C4-2B (cell line): ENCODE data around the gene ERGIC1.

Experiments
- ZFX ChIP-seq: fragments of 450-650 bp; IDR thresholded peaks from 2 replicates; pipeline ENCODE4 v1.6.1; 2017
- TF ChIP-seq, protein P1 (sequence below): fragments of 450-650 bp; conservative IDR thresholded peaks from 2 replicates; pipeline ENCODE4 v1.5.1; 2017; ENCODE audit warnings: mild to moderate bottlenecking

DNA sequence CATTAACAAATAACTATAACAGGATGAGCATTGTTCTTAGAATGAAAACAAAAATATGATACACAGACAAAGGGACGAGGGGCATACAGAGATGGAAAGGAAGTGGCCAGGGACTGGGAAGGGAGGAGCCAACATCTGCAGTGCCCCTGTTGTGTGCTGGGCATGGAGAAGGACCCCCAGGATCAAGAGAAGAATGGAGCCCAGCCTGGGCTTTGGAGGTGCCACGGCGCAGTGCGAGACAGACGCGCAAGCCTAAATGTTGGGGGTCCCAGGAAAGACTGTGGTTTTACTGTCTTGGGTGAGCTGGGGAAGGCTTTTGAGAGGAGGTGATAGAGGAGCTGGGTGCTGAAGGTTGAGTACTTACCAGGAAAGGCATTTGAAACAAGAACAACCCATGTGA is 34.6 kb upstream of the ERGIC1 start:
- TF ChIP-seq, protein P1, sequence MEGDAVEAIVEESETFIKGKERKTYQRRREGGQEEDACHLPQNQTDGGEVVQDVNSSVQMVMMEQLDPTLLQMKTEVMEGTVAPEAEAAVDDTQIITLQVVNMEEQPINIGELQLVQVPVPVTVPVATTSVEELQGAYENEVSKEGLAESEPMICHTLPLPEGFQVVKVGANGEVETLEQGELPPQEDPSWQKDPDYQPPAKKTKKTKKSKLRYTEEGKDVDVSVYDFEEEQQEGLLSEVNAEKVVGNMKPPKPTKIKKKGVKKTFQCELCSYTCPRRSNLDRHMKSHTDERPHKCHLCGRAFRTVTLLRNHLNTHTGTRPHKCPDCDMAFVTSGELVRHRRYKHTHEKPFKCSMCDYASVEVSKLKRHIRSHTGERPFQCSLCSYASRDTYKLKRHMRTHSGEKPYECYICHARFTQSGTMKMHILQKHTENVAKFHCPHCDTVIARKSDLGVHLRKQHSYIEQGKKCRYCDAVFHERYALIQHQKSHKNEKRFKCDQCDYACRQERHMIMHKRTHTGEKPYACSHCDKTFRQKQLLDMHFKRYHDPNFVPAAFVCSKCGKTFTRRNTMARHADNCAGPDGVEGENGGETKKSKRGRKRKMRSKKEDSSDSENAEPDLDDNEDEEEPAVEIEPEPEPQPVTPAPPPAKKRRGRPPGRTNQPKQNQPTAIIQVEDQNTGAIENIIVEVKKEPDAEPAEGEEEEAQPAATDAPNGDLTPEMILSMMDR: no peak
- no peak for TF ChIP-seq ZFX
